DOHH2 (cell line): ENCODE data around the gene CFAP210.

Experiments used
- H3F3A ChIP-seq: fragments of 200-600 bp; sonication (generic), shearing (Covaris generic); 2 replicates; pipeline ENCODE4 v1.6.0; 2016; ENCODE audit warnings: antibody characterized with exemption, mild to moderate bottlenecking; ENCODE audit not compliant: control insufficient read depth, insufficient read depth
- H3K27ac ChIP-seq: fragments of 200-600 bp; sonication (generic); 2 replicates; pipeline ENCODE4 v1.5.1; 2014; ENCODE audit warnings: low read depth, mild to moderate bottlenecking, low read length, moderate library complexity
- H3K27me3 ChIP-seq: fragments of 200-600 bp; sonication (generic); 2 replicates; pipeline ENCODE4 v1.6.1; 2014; ENCODE audit warnings: mild to moderate bottlenecking, low read length, mixed read lengths; ENCODE audit not compliant: control insufficient read depth
- H3K36me3 ChIP-seq: fragments of 200-600 bp; sonication (generic); 2 replicates; pipeline ENCODE4 v1.6.1; 2014; ENCODE audit warnings: mild to moderate bottlenecking, low read length, moderate library complexity, mixed read lengths; ENCODE audit not compliant: control insufficient read depth
- H3K4me1 ChIP-seq: fragments of 200-600 bp; sonication (generic); 2 replicates; pipeline ENCODE4 v1.6.1; 2014; ENCODE audit warnings: mild to moderate bottlenecking, low read length, mixed read lengths; ENCODE audit not compliant: control insufficient read depth
- H3K4me2 ChIP-seq: fragments of 200-600 bp; sonication (generic); 2 replicates; pipeline ENCODE4 v1.6.0; 2014; ENCODE audit warnings: mild to moderate bottlenecking, low read length, moderate library complexity
- H3K4me3 ChIP-seq: fragments of 200-600 bp; sonication (generic); 2 replicates; pipeline ENCODE4 v1.5.1; 2014; ENCODE audit warnings: mild to moderate bottlenecking, low read length, mixed read lengths
- H3K79me2 ChIP-seq: fragments of 200-600 bp; sonication (generic); 2 replicates; pipeline ENCODE4 v1.6.1; 2014; ENCODE audit warnings: mild to moderate bottlenecking, low read length, mixed read lengths; ENCODE audit not compliant: control insufficient read depth
- H3K9me2 ChIP-seq: fragments of 200-600 bp; sonication (generic); replicated peaks from 2 replicates; pipeline ENCODE4 v1.6.1; 2014; ENCODE audit warnings: mild to moderate bottlenecking, low read length, mixed read lengths; ENCODE audit not compliant: control insufficient read depth
- H3K9me3 ChIP-seq: fragments of 200-600 bp; sonication (generic); 2 replicates; pipeline ENCODE4 v1.6.1; 2014; ENCODE audit warnings: antibody characterized with exemption, low read length, mixed read lengths; ENCODE audit not compliant: control insufficient read depth, insufficient read depth
- H4K20me1 ChIP-seq: fragments of 200-600 bp; sonication (generic); 2 replicates; pipeline ENCODE4 v1.6.0; 2014; ENCODE audit warnings: low read depth, mild to moderate bottlenecking, antibody characterized with exemption, low read length, moderate library complexity; ENCODE audit not compliant: control insufficient read depth, insufficient read depth
- EZH2phosphoT487 ChIP-seq: fragments of 200-600 bp; sonication (generic); IDR thresholded peaks from 2 replicates; pipeline ENCODE4 v1.6.1; 2017; ENCODE audit warnings: borderline replicate concordance, mild to moderate bottlenecking, antibody characterized with exemption, low read length, moderate library complexity, mixed read lengths
- TF ChIP-seq, protein P1 (sequence below): fragments of 200-600 bp; sonication (generic); IDR thresholded peaks from one replicate; pipeline ENCODE4 v1.5.1; 2014; ENCODE audit warnings: antibody characterized with exemption, mild to moderate bottlenecking, low read depth, low read length; ENCODE audit not compliant: poor library complexity, severe bottlenecking

The CFAP210 gene

DNA sequence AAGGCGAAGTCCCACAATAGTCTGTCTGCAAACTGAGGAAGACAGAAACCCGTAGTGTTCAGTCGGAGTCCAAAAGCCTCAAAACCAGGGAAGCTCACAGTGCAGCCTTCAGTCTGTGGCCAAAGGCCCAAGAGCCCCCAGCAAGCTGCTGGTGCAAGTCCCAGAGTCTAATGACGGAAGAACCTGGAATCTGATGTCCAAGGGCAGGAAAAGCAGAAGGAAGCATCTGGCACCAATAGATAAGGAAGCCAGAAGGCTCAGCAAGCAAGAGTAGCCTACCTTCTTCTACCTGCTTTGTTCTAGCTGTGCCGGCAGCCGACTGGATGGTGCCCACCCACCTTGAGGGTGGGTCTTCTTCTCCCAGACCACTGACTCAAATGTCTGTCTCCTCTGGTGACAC, 21.8 kb downstream of the CFAP210 start:
- H3K4me1 ChIP-seq: no peaks in the 10 kb centered on the region
- no peaks in the 10 kb centered on the region for H3F3A ChIP-seq
- H3K27me3 ChIP-seq: no peaks in the 10 kb centered on the region
- no peak for TF ChIP-seq EZH2phosphoT487
- TF ChIP-seq, protein P1, sequence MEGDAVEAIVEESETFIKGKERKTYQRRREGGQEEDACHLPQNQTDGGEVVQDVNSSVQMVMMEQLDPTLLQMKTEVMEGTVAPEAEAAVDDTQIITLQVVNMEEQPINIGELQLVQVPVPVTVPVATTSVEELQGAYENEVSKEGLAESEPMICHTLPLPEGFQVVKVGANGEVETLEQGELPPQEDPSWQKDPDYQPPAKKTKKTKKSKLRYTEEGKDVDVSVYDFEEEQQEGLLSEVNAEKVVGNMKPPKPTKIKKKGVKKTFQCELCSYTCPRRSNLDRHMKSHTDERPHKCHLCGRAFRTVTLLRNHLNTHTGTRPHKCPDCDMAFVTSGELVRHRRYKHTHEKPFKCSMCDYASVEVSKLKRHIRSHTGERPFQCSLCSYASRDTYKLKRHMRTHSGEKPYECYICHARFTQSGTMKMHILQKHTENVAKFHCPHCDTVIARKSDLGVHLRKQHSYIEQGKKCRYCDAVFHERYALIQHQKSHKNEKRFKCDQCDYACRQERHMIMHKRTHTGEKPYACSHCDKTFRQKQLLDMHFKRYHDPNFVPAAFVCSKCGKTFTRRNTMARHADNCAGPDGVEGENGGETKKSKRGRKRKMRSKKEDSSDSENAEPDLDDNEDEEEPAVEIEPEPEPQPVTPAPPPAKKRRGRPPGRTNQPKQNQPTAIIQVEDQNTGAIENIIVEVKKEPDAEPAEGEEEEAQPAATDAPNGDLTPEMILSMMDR: no peak
- no peak overlapping the region for H3K4me3 ChIP-seq
- H3K27ac ChIP-seq: no peak overlapping the region
- no peaks in the 10 kb centered on the region for H3K36me3 ChIP-seq
- no peaks in the 10 kb centered on the region for H3K79me2 ChIP-seq
- no peaks in the 10 kb centered on the region for H3K9me2 ChIP-seq
- H3K4me2 ChIP-seq: no peak overlapping the region
- H3K9me3 ChIP-seq: no peaks in the 10 kb centered on the region
- H4K20me1 ChIP-seq: no peaks in the 10 kb centered on the region

DNA sequence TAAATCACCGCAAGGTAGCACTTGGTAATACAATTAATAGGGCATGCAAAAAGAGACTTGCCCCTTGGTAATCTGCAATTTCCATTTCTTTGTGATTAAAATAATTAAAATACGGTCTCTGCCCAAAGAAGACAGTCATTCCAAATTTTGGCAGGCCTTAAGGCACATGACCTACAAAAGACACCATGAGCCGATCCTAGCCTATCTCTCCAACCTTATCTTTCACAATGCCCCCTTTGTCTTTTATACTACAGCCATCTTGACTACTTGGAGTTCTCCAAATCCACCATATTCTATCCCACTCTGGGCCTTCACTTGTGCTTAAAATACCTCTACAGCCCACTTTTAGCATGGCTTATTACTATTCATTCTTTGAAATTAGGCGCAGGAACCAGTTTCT, 23.3 kb downstream of the CFAP210 start:
- no peaks in the 10 kb centered on the region for H3K9me2 ChIP-seq

DNA sequence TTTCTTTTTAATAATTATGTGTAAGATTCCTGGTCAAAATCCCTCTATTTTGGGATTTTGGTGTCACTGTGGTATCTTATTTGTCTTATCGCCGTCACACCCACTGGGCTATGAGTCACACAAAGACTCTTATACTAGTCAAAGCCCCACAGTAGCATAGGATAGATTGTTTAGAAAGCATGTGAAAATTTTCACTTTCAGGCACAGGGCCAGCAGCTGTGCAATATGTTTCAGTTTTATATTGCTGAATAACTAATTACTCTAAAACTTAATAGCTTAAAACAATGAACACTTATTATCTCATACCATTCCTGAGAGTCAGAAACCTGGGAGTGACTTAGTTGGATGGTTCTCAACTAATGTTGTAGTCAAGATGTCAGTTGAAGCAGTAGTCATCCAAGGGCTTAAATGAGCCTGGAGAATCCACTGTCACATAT, 24.0 kb downstream of the CFAP210 start:
- no peak overlapping the region for H3K4me3 ChIP-seq
- H3K79me2 ChIP-seq: no peaks in the 10 kb centered on the region
- no peaks in the 10 kb centered on the region for H3K9me3 ChIP-seq
- TF ChIP-seq, protein P1: no peak
- no peak for TF ChIP-seq EZH2phosphoT487
- no peaks in the 10 kb centered on the region for H3K9me2 ChIP-seq
- no peaks in the 10 kb centered on the region for H3F3A ChIP-seq
- no peaks in the 10 kb centered on the region for H3K4me1 ChIP-seq
- no peaks in the 10 kb centered on the region for H3K36me3 ChIP-seq
- H3K4me2 ChIP-seq: no peak overlapping the region
- no peaks in the 10 kb centered on the region for H4K20me1 ChIP-seq
- H3K27ac ChIP-seq: no peak overlapping the region
- H3K27me3 ChIP-seq: no peaks in the 10 kb centered on the region

More for the DNA sequence above, 23.3 kb downstream of the CFAP210 start:
- TF ChIP-seq, protein P1: no peak
- no peak for TF ChIP-seq EZH2phosphoT487
- Histone ChIP-seq H3K4me3 (no peak overlapping the region), H3K4me1 (no peaks in the 10 kb centered on the region), H3K36me3 (no peaks in the 10 kb centered on the region), H3K27me3 (no peaks in the 10 kb centered on the region), H3K79me2 (no peaks in the 10 kb centered on the region), H3K27ac (no peak overlapping the region), H3K9me3 (no peaks in the 10 kb centered on the region), H3F3A (no peaks in the 10 kb centered on the region), H3K4me2 (no peak overlapping the region), H4K20me1 (no peaks in the 10 kb centered on the region)
